Lower leg skin (tissue), 3 donors: ENCODE results near the gene UBE2G2.

ENCODE experiments used
- POLR2A ChIP-seq, 2 donors: fragments of 450-650 bp; IDR thresholded peaks; one replicate each; pipeline ENCODE4 v1.6.1; 2016 to 2017; ENCODE audit warnings: antibody characterized with exemption in 2 of 2, mild to moderate bottlenecking in 1 of 2, moderate library complexity in 1 of 2
- TF ChIP-seq, protein P1 (sequence below), 3 donors: fragments of 450-650 bp; IDR thresholded peaks; one replicate each; pipeline ENCODE4 v1.5.1; 2016; ENCODE audit warnings: antibody characterized with exemption in 3 of 3, mild to moderate bottlenecking in 3 of 3, moderate library complexity in 2 of 3

DNA sequence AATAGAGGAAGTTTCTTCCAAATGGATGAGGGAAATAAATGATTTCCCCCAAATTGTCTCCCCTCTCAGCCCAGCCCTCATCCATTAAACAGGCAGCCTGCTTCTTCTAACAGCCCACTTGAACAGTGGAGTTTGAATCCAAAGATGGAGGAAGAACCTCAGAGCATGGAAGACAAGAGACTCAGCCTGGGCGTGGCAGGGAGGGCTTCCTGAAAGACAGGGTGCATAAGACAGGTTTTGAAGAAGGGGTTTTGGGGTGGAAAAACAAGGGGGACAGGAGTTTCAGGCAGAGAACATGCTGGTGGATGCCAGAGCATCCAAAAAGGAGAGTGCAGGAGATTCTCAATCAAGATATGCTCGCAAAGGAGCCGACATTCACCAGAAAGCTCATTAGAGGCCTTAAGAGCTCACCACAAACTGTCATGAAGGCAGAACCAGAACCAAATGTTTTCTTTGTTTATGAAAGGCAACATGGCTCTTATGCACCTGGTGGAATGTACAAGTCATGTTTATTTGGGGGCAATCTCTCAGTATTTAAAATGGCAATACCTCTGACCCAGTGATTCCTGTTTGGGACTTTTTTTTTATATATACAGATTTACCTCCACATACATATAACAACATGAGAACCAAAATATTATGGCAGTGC lies 63.8 kb downstream of the UBE2G2 start:
- TF ChIP-seq, protein P1, sequence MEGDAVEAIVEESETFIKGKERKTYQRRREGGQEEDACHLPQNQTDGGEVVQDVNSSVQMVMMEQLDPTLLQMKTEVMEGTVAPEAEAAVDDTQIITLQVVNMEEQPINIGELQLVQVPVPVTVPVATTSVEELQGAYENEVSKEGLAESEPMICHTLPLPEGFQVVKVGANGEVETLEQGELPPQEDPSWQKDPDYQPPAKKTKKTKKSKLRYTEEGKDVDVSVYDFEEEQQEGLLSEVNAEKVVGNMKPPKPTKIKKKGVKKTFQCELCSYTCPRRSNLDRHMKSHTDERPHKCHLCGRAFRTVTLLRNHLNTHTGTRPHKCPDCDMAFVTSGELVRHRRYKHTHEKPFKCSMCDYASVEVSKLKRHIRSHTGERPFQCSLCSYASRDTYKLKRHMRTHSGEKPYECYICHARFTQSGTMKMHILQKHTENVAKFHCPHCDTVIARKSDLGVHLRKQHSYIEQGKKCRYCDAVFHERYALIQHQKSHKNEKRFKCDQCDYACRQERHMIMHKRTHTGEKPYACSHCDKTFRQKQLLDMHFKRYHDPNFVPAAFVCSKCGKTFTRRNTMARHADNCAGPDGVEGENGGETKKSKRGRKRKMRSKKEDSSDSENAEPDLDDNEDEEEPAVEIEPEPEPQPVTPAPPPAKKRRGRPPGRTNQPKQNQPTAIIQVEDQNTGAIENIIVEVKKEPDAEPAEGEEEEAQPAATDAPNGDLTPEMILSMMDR (IDR thresholded peaks at IDR 0.05), result no peak
- TF ChIP-seq POLR2A (IDR thresholded peaks at IDR 0.05), result no peak
